Mononuclear cell (primary cell): ENCODE results near the gene ICA1L. TPM values are rescaled to one million over a fixed set of nuclear protein-coding genes. Genes with fewer than 3 reads are reported as not detected.
A peak's percentile ranks its signal among the peaks of the same experiment; 100 is the strongest.
"Not testable (repeated sequence)": the region's sequence is repeated elsewhere in the genome, so short reads cannot be mapped to it uniquely, and the experiment has no call there.

Experiments used
- H3K27me3 ChIP-seq: 2 replicates; pipeline ENCODE4 v1.6.0; 2011; ENCODE audit warnings: low read length, control low read depth; ENCODE audit not compliant: insufficient read depth
- H3K4me1 ChIP-seq: 2 replicates; pipeline ENCODE4 v1.5.1; 2011; ENCODE audit warnings: mild to moderate bottlenecking, low read length, control low read depth; ENCODE audit not compliant: insufficient read depth
- H3K4me3 ChIP-seq: 2 replicates; pipeline ENCODE4 v1.5.1; 2011; ENCODE audit warnings: mild to moderate bottlenecking, low read length, moderate library complexity
- H3K9me3 ChIP-seq: 2 replicates; pipeline ENCODE4 v1.5.1; 2011; ENCODE audit warnings: low read depth, mild to moderate bottlenecking, control low read depth, low read length
- total RNA-seq: library from RNA; depleted of rRNA; stranded (reverse); fragments of >200 nt; gene quantifications from one replicate; pipeline ENCODE4 v1.2.3, GENCODE V29; 2012

Gene ICA1L
- 3.4 TPM for total RNA-seq

- Histone ChIP-seq H3K4me3 (peak within 1 kb of the TSS; percentile 70), H3K27me3 (no peaks in the 10 kb centered on the region), H3K9me3 (no peaks in the 10 kb centered on the region), H3K4me1 (peaks cover 5% of the 10 kb centered on the region)
Observed at GRCh38 chr2:202871300-202872141, at the start of gene ICA1L. ICA1L (minus strand) TSS chr2:202871766; CDS start chr2:202829009, 42,757 bp downstream.

- Histone ChIP-seq H3K4me3 (no peak overlapping the region), H3K9me3 (no peaks in the 10 kb centered on the region), H3K4me1 (no peaks in the 10 kb centered on the region), H3K27me3 (no peaks in the 10 kb centered on the region)
Observed at GRCh38 chr2:202918860-202919259, 47.3 kb upstream of the ICA1L start.

- Histone ChIP-seq H3K4me3 (peak overlapping the region; percentile 66), H3K4me1 (peaks cover 23% of the 10 kb centered on the region)
- not testable (repeated sequence) for H3K27me3 ChIP-seq, H3K9me3 ChIP-seq
Observed at GRCh38 chr2:202912342-202913201, 41.0 kb upstream of the ICA1L start.

- Histone ChIP-seq H3K27me3 (no peaks in the 10 kb centered on the region), H3K4me1 (peaks cover 23% of the 10 kb centered on the region), H3K4me3 (peak within 1 kb of the TSS; percentile 66), H3K9me3 (no peaks in the 10 kb centered on the region)
Observed at GRCh38 chr2:202911512-202912341, 40.2 kb upstream of the ICA1L start, which contains the start of the genes CARF and WDR12. CARF (plus strand) TSS chr2:202912275; CDS start chr2:202941903, 29,628 bp downstream. WDR12 (minus strand) TSS chr2:202911673; CDS start chr2:202911476, 197 bp downstream.

GRCh38 chr2:202911203-202911511, 39.6 kb upstream of the ICA1L start:
- Histone ChIP-seq H3K4me3 (peak overlapping the region; percentile 66), H3K9me3 (no peaks in the 10 kb centered on the region), H3K27me3 (no peaks in the 10 kb centered on the region), H3K4me1 (peaks cover 23% of the 10 kb centered on the region)

GRCh38 chr2:202910698-202911097, 39.1 kb upstream of the ICA1L start:
- H3K9me3 ChIP-seq, result no peaks in the 10 kb centered on the region
- H3K4me3 ChIP-seq, result peak overlapping the region; percentile 66
- H3K4me1 ChIP-seq, result peaks cover 23% of the 10 kb centered on the region
- no peaks in the 10 kb centered on the region for H3K27me3 ChIP-seq

GRCh38 chr2:202910250-202910649, 38.7 kb upstream of the ICA1L start:
- H3K4me1 ChIP-seq, result peaks cover 23% of the 10 kb centered on the region
- H3K27me3 ChIP-seq, H3K4me3 ChIP-seq, H3K9me3 ChIP-seq: not testable (repeated sequence)

- peaks cover 23% of the 10 kb centered on the region for H3K4me1 ChIP-seq
- no peak overlapping the region for H3K4me3 ChIP-seq
- no peaks in the 10 kb centered on the region for H3K27me3 ChIP-seq
- H3K9me3 ChIP-seq, result no peaks in the 10 kb centered on the region
Observed at GRCh38 chr2:202909394-202910192, 38.0 kb upstream of the ICA1L start.

GRCh38 chr2:202908186-202908585, 36.6 kb upstream of the ICA1L start:
- no peaks in the 10 kb centered on the region for H3K27me3 ChIP-seq
- no peak overlapping the region for H3K4me3 ChIP-seq
- H3K9me3 ChIP-seq, result no peaks in the 10 kb centered on the region
- H3K4me1 ChIP-seq, result peaks cover 22% of the 10 kb centered on the region

GRCh38 chr2:202905507-202905906, 33.9 kb upstream of the ICA1L start:
- H3K9me3 ChIP-seq, H3K27me3 ChIP-seq, H3K4me3 ChIP-seq, H3K4me1 ChIP-seq: not testable (repeated sequence)

- Histone ChIP-seq H3K4me3 (no peak overlapping the region), H3K9me3 (no peaks in the 10 kb centered on the region), H3K4me1 (no peaks in the 10 kb centered on the region), H3K27me3 (no peaks in the 10 kb centered on the region)
Observed at GRCh38 chr2:202885190-202885589, 13.6 kb upstream of the ICA1L start.

- Histone ChIP-seq H3K9me3 (no peaks in the 10 kb centered on the region), H3K27me3 (no peaks in the 10 kb centered on the region), H3K4me3 (no peak overlapping the region)
Observed at GRCh38 chr2:202883987-202884675, 12.6 kb upstream of the ICA1L start.

GRCh38 chr2:202881570-202881969, 10.0 kb upstream of the ICA1L start:
- Histone ChIP-seq H3K4me3 (no peak overlapping the region), H3K4me1 (no peaks in the 10 kb centered on the region), H3K9me3 (no peaks in the 10 kb centered on the region), H3K27me3 (no peaks in the 10 kb centered on the region)

More at GRCh38 chr2:202883987-202884675, 12.6 kb upstream of the ICA1L start:
- no peaks in the 10 kb centered on the region for H3K4me1 ChIP-seq
